HepG2 (cell line): ENCODE data around the gene CDC27. TPM values are rescaled to one million over a fixed set of nuclear protein-coding genes. Genes with fewer than 3 reads are reported as not detected.

Source experiments
- ARNT2 ChIP-seq: sonication (generic); formaldehyde crosslinking; IDR thresholded peaks from 2 replicates; pipeline ENCODE4 v1.8.0; 2022; ENCODE audit warnings: mild to moderate bottlenecking, low read depth, missing genetic modification reagents, moderate library complexity
- ASH2L ChIP-seq: fragments of 300-600, 200-600 bp; sonication (generic); IDR thresholded peaks from 2 replicates; pipeline ENCODE4 v1.7.0; 2017; ENCODE audit warnings: low read depth, mild to moderate bottlenecking, moderate library complexity, mixed read lengths, low read length; ENCODE audit not compliant: insufficient read length
- ATM ChIP-seq: fragments of 450-650 bp; IDR thresholded peaks from 2 replicates; pipeline ENCODE4 v1.7.1; 2017; ENCODE audit warnings: mild to moderate bottlenecking, borderline replicate concordance
- BORCS8-MEF2B ChIP-seq: sonication (generic); formaldehyde crosslinking; IDR thresholded peaks from 2 replicates; pipeline ENCODE4 v1.8.0; 2022; ENCODE audit warnings: mild to moderate bottlenecking, missing genetic modification reagents
- DNMT1 ChIP-seq: sonication (generic); formaldehyde crosslinking; IDR thresholded peaks from 2 replicates; pipeline ENCODE4 v1.5.1; 2020; ENCODE audit warnings: mild to moderate bottlenecking, missing genetic modification reagents
- ELF1 ChIP-seq: sonication (generic); formaldehyde crosslinking; IDR thresholded peaks from 2 replicates; pipeline ENCODE4 v1.4.0; 2020; ENCODE audit warnings: missing genetic modification reagents
- FOXP1 ChIP-seq, 2 experiments: fragments of 450-650 bp in 1 of 2; IDR thresholded peaks; 2 replicates each; pipeline ENCODE4 v1.6.1; 2017 to 2018; ENCODE audit warnings: antibody characterized with exemption in 1 of 2
- GABPB1 ChIP-seq: IDR thresholded peaks from 2 replicates; pipeline ENCODE4 v1.6.1; 2016; ENCODE audit warnings: mild to moderate bottlenecking, missing genetic modification reagents, moderate library complexity, missing compliant biosample characterization
- HOXA9 ChIP-seq: sonication (generic); formaldehyde crosslinking; IDR thresholded peaks from 2 replicates; pipeline ENCODE4 v1.8.1; 2022; ENCODE audit warnings: missing genetic modification reagents, mild to moderate bottlenecking, moderate library complexity, borderline replicate concordance
- MIER2 ChIP-seq: IDR thresholded peaks from 2 replicates; pipeline ENCODE4 v1.6.1; 2016; ENCODE audit warnings: missing biosample characterization, missing genetic modification reagents
- NFE2 ChIP-seq: sonication (generic); formaldehyde crosslinking; IDR thresholded peaks from 2 replicates; pipeline ENCODE4 v1.4.0; 2020; ENCODE audit warnings: missing genetic modification reagents
- NFE2L2 ChIP-seq: fragments of 150-350 bp; IDR thresholded peaks from 2 replicates; pipeline ENCODE4 v1.6.1; 2014; ENCODE audit warnings: low read length
- PRPF4 ChIP-seq: fragments of 200-400 bp; formaldehyde crosslinking; IDR thresholded peaks from 2 replicates; pipeline ENCODE4 v1.6.1; 2016; ENCODE audit warnings: low read length, low read depth; ENCODE audit not compliant: poor library complexity, severe bottlenecking
- RCOR2 ChIP-seq: IDR thresholded peaks from 2 replicates; pipeline ENCODE4 v1.6.1; 2016; ENCODE audit warnings: missing biosample characterization, missing genetic modification reagents
- ZNF230 ChIP-seq: sonication (generic); formaldehyde crosslinking; IDR thresholded peaks from 2 replicates; pipeline ENCODE4 v1.4.0; 2020; ENCODE audit warnings: mild to moderate bottlenecking, missing genetic modification reagents
- ZNF451 ChIP-seq: sonication (generic); formaldehyde crosslinking; IDR thresholded peaks from 2 replicates; pipeline ENCODE4 v1.5.0; 2020; ENCODE audit warnings: mild to moderate bottlenecking, missing genetic modification reagents
- ZNF549 ChIP-seq: sonication (generic); formaldehyde crosslinking; IDR thresholded peaks from 2 replicates; pipeline ENCODE4 v1.5.0; 2020; ENCODE audit warnings: missing genetic modification reagents
- ZNF557 ChIP-seq: sonication (generic); formaldehyde crosslinking; IDR thresholded peaks from 2 replicates; pipeline ENCODE4 v1.4.0; 2020; ENCODE audit warnings: missing genetic modification reagents
- ZNF605 ChIP-seq: sonication (generic); formaldehyde crosslinking; IDR thresholded peaks from 2 replicates; pipeline ENCODE4 v1.8.0; 2022; ENCODE audit warnings: mild to moderate bottlenecking, missing genetic modification reagents
- ZSCAN31 ChIP-seq: sonication (generic); formaldehyde crosslinking; IDR thresholded peaks from 2 replicates; pipeline ENCODE4 v1.5.0; 2020; ENCODE audit warnings: low read depth, mild to moderate bottlenecking, missing genetic modification reagents
- polyA plus RNA-seq, 8 experiments: library from polyadenylated mRNA; depleted of rRNA in 3 of 8; stranded (reverse) in 7 of 8; unstranded in 1 of 8; fragments of >200 nt; fragmentation: Illumina TruSeq in 4 of 8; extraction: Trizol in 4 of 8; gene quantifications; 2 replicates each; pipeline versions ENCODE4 v1.2.1 to v1.2.3, GENCODE V29; 2011 to 2016; ENCODE audit warnings: low read depth in 4 of 8, missing spikeins in 1 of 8, mixed read lengths in 1 of 8; ENCODE audit not compliant: insufficient read depth in 1 of 8
- total RNA-seq, 5 experiments: library from RNA; depleted of rRNA; stranded (reverse); fragments of >200 nt; fragmentation: Illumina TruSeq; extraction: Trizol; gene quantifications; 2 replicates each; pipeline ENCODE4 v1.2.3, GENCODE V29; 2016; ENCODE audit warnings: low read depth in 1 of 5
- TF ChIP-seq, protein P1 (sequence below): sonication (generic); formaldehyde crosslinking; IDR thresholded peaks from 2 replicates; pipeline ENCODE4 v1.5.1; 2020; ENCODE audit warnings: mild to moderate bottlenecking, missing genetic modification reagents, moderate library complexity
- TF ChIP-seq, protein P2 (sequence below): sonication (generic); formaldehyde crosslinking; IDR thresholded peaks from 2 replicates; pipeline ENCODE4 v1.5.1; 2020; ENCODE audit warnings: missing genetic modification reagents, mild to moderate bottlenecking, borderline replicate concordance

CDC27 gene
- total and polyA plus RNA-seq, 2 of the 13 experiments (the other 11 are each of a cell fraction or from before 2014, with no cell fraction given) = 80.7 to 102 TPM

DNA sequence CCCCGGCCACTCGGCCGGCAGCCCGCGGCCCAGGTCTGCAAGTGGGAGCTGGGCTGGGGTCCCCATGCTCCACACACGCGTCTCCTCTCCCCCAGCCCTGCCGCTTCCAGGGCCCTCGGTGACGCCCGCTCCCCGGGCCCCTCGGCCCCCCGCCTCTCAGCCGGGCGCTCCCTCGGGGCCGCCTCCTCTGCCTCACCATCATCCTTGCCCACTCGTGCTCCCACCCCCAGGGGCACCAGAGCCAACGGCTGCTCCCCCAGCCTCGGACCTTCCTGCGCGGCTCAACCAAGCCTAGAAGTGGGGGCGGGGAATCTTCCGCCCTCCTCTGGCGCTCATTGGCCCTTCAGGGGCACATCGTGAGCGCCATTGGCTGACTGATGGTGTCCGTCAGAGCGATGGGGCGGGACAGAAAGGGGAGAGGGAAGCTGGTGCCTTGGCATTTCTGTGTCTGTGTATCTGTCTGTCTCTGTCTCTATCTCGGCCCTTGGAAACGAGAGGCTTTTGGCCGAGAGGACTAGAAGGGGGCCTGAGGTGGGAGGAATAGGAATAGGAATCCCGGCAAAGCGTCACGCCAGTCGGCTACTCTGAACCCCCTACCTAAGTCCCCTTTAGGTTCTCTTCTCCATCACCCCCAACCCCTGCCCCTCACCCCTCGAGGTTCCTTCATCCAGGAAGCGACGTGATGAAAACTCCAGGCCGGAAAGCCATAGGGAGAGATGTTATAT, 88.9 kb downstream of the CDC27 start (continued):
- TF ChIP-seq ZNF230 (CRISPR knock-in tag) = peak; percentile 53; the same call in 1 of the 2 replicates
- no peak for TF ChIP-seq ATM
- TF ChIP-seq PRPF4 = no peak
- TF ChIP-seq FOXP1 (IDR thresholded peaks at IDR 0.05) = no peak
- TF ChIP-seq FOXP1 (CRISPR knock-in tag; IDR thresholded peaks at IDR 0.05) = no peak
- TF ChIP-seq ZNF605 (CRISPR knock-in tag) = peak; percentile 67; the same call in 1 of the 2 replicates
- TF ChIP-seq RCOR2 (CRISPR knock-in tag) = no peak
- TF ChIP-seq, protein P1, sequence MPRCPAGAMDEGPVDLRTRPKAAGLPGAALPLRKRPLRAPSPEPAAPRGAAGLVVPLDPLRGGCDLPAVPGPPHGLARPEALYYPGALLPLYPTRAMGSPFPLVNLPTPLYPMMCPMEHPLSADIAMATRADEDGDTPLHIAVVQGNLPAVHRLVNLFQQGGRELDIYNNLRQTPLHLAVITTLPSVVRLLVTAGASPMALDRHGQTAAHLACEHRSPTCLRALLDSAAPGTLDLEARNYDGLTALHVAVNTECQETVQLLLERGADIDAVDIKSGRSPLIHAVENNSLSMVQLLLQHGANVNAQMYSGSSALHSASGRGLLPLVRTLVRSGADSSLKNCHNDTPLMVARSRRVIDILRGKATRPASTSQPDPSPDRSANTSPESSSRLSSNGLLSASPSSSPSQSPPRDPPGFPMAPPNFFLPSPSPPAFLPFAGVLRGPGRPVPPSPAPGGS (CRISPR knock-in tag) = 0 out of 2 replicates have a peak, but pooled peaks have one; percentile 61
- 0 out of 2 replicates have a peak, but pooled peaks have one; percentile 33 for TF ChIP-seq MIER2 (CRISPR knock-in tag)
- TF ChIP-seq BORCS8-MEF2B (CRISPR knock-in tag) = peak; percentile 50
- 0 out of 2 replicates have a peak, but pooled peaks have one; percentile 35 for TF ChIP-seq ZSCAN31 (CRISPR knock-in tag)
- TF ChIP-seq ZNF451 (CRISPR knock-in tag) = 0 out of 2 replicates have a peak, but pooled peaks have one; percentile 29
- peak; percentile 73; the same call in 1 of the 2 replicates for TF ChIP-seq ARNT2 (CRISPR knock-in tag)
- TF ChIP-seq NFE2 (CRISPR knock-in tag) = no peak
- TF ChIP-seq, protein P2, sequence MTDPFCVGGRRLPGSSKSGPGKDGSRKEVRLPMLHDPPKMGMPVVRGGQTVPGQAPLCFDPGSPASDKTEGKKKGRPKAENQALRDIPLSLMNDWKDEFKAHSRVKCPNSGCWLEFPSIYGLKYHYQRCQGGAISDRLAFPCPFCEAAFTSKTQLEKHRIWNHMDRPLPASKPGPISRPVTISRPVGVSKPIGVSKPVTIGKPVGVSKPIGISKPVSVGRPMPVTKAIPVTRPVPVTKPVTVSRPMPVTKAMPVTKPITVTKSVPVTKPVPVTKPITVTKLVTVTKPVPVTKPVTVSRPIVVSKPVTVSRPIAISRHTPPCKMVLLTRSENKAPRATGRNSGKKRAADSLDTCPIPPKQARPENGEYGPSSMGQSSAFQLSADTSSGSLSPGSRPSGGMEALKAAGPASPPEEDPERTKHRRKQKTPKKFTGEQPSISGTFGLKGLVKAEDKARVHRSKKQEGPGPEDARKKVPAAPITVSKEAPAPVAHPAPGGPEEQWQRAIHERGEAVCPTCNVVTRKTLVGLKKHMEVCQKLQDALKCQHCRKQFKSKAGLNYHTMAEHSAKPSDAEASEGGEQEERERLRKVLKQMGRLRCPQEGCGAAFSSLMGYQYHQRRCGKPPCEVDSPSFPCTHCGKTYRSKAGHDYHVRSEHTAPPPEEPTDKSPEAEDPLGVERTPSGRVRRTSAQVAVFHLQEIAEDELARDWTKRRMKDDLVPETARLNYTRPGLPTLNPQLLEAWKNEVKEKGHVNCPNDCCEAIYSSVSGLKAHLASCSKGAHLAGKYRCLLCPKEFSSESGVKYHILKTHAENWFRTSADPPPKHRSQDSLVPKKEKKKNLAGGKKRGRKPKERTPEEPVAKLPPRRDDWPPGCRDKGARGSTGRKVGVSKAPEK = peak; percentile 83; the same call in 1 of the 2 replicates
- TF ChIP-seq NFE2L2 = no peak
- peak; percentile 84 for TF ChIP-seq ELF1
- TF ChIP-seq ZNF557 = no peak
- peak; percentile 93 for TF ChIP-seq GABPB1 (CRISPR knock-in tag)
- no peak for TF ChIP-seq HOXA9 (CRISPR knock-in tag)
- peak; percentile 65 for TF ChIP-seq ASH2L
- TF ChIP-seq ZNF549 (CRISPR knock-in tag) = no peak
- no peak for TF ChIP-seq DNMT1
